Neural progenitor cell (in vitro differentiated cells): ENCODE measurements around the gene NADSYN1.

Experiments
- EZH2 ChIP-seq: fragments of 200-600 bp; sonication (generic); IDR thresholded peaks from 2 replicates; pipeline ENCODE4 v1.6.1; 2017; ENCODE audit warnings: antibody characterized with exemption, mild to moderate bottlenecking, moderate library complexity
- EZH2phosphoT487 ChIP-seq: fragments of 200-600 bp; sonication (generic); IDR thresholded peaks from 2 replicates; pipeline ENCODE4 v1.6.1; 2017; ENCODE audit warnings: antibody characterized with exemption
- TF ChIP-seq, protein P1 (sequence below): fragments of 200-600 bp; sonication (generic); IDR thresholded peaks from 2 replicates; pipeline ENCODE4 v1.5.1; 2017; ENCODE audit warnings: antibody characterized with exemption, mild to moderate bottlenecking

- TF ChIP-seq, protein P1, sequence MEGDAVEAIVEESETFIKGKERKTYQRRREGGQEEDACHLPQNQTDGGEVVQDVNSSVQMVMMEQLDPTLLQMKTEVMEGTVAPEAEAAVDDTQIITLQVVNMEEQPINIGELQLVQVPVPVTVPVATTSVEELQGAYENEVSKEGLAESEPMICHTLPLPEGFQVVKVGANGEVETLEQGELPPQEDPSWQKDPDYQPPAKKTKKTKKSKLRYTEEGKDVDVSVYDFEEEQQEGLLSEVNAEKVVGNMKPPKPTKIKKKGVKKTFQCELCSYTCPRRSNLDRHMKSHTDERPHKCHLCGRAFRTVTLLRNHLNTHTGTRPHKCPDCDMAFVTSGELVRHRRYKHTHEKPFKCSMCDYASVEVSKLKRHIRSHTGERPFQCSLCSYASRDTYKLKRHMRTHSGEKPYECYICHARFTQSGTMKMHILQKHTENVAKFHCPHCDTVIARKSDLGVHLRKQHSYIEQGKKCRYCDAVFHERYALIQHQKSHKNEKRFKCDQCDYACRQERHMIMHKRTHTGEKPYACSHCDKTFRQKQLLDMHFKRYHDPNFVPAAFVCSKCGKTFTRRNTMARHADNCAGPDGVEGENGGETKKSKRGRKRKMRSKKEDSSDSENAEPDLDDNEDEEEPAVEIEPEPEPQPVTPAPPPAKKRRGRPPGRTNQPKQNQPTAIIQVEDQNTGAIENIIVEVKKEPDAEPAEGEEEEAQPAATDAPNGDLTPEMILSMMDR, result no peak
- TF ChIP-seq EZH2 (no peak), EZH2phosphoT487 (no peak)
These were observed 23.0 kb downstream of the NADSYN1 start for GRCh38 chr11:71476031-71476430.
